ENCODE results near the gene PKP3.

GRCh38 chr11:414318-414857 is 20.4 kb downstream of the PKP3 start:
- TF ChIP-seq CTCF (IDR thresholded peaks at IDR 0.05) (no peak), EZH2 (IDR thresholded peaks at IDR 0.05; ENCODE audit: borderline replicate concordance, insufficient read depth, low read depth, low read length, poor library complexity, severe bottlenecking) (no peak)
